IPS DF 4.7 (cell line): Measurements from ENCODE around the gene B4GALNT2.
"Not testable (repeated sequence)": the region's sequence is repeated elsewhere in the genome, so short reads cannot be mapped to it uniquely, and the experiment has no call there.

ENCODE experiments used
- DNase-seq: peaks from one replicate; pipeline ENCODE4 v3.0.0-alpha.2; 2013; ENCODE audit warnings: low spot score; ENCODE audit errors: extremely low read depth

Gene B4GALNT2, protein sequence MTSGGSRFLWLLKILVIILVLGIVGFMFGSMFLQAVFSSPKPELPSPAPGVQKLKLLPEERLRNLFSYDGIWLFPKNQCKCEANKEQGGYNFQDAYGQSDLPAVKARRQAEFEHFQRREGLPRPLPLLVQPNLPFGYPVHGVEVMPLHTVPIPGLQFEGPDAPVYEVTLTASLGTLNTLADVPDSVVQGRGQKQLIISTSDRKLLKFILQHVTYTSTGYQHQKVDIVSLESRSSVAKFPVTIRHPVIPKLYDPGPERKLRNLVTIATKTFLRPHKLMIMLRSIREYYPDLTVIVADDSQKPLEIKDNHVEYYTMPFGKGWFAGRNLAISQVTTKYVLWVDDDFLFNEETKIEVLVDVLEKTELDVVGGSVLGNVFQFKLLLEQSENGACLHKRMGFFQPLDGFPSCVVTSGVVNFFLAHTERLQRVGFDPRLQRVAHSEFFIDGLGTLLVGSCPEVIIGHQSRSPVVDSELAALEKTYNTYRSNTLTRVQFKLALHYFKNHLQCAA

GRCh38 chr17:49132699-49133364 lies at the start of gene B4GALNT2:
Gene B4GALNT2, plus strand, starts transcription at chr17:49132769. Its CDS starts 24 bp downstream, at chr17:49132793.
- no peak for DNase-seq

- not testable (repeated sequence) for DNase-seq
These were observed 47.5 kb upstream of the B4GALNT2 start for GRCh38 chr17:49085046-49085445.

DNA sequence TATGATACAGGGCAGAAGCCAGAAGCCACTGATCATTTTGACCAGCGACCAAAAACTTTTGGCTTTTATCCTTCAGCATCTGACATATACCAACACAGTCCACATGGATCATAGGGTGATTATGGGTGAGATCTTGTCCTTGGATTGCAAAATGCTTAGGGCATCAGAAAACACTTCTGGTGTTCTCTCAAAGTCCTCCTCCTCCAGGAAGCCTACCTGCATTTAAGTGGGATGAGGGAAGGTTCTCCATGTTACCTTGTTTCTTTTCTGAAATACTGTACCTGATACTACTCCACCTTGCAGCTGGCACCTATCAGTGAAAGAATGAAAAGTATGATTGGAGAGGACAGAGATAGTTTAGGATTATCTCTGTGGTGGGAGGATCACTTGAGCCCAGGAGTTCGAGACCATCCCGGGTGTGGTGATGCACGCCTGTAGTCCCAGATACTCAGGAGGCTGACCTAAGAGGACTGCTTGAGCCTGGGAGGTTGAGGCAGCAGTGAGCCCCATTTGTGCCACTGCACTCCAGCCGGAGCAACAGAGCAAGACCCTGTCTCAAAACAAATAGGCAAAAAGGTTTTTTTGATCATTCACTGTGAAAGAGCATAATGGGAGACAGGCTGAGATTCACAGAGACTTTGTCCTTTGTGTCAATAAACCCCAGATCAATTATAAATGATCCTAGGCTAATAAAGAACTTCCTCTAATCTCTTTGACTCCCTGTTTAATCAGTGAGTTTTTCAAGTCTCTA lies 46.8 kb upstream of the B4GALNT2 start:
- DNase-seq = no peak

DNA sequence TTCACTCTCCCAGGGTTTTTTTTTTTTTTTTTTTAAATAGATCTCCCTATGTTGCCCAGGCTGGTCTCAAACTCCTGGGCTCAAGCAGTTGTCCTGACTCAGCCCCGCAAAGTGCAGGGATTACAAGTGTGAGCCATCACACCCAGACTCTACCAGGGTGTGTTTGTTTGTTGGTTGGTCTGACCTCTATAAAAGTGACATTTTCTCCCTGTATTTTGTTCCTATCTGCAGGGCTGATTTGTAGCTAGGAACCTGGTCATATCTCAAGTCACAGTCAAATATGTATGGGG lies 46.3 kb upstream of the B4GALNT2 start:
- no peak for DNase-seq

- DNase-seq = no peak
These were observed 45.9 kb upstream of the B4GALNT2 start for GRCh38 chr17:49086649-49087048.

DNA sequence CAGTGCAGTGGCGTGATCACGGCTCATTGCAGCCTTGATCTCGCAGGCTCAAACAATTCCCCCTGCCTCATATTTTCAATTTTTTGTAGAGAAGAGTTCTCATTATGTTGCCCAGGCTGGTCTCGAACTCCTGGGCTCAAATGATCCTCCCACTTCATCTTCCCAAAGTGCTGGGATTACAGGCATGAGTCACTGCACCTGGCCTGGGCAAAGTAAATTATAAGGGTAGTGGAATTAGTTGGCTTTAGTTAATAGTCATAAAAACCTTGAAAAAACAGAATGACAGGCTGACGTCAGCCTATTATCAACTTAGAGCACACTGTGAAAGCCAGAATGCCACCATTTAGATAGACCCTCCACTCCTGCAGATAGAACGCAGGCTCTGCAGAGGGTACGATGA lies 43.5 kb upstream of the B4GALNT2 start:
- DNase-seq = no peak

- DNase-seq = no peak
These were observed 41.5 kb upstream of the B4GALNT2 start for GRCh38 chr17:49090878-49091594.

DNA sequence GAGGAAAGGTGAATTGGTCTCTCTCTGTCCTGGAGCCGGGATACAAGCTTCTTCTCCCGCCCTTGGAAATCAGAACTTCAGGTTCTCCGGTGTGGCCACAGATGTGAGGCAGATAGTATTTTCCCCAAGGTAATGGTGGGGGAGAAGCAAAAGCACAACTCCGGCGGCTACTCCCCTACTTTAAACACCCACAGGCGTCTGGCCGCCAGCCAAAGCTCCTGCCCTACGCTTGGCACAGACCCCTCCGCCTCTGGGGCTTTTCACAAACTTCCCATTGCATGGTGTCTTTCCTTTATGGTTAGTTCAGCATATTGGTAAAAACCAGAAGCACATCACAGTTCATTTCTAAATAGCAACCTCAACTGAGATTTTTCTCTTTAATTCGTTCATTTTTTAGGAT lies 39.4 kb upstream of the B4GALNT2 start:
- DNase-seq = no peak

- no peak for DNase-seq
These were observed 32.0 kb upstream of the B4GALNT2 start for GRCh38 chr17:49100601-49101000.

DNA sequence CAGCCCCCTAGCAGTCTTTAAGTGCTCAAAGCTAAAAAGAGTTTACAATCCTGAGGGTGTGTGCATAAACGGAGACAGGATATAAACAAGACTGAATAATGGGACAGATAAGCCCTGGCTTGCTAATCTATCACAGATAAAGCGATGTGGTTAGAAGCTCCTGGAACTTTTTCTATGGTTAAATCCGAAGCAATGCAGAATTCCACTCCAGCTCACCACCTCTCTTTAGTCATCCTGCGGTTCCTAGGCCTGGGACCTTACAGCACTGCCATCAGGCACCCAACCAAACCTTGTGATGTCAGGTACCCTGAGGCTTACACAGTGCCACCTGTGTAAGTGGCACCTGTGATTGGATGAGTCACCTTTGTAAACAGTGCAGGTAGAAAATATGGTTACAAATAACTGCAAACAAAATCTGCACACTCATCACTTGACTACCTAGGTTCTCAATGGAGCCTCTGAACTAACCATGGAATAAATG lies 31.5 kb upstream of the B4GALNT2 start:
- no peak for DNase-seq

DNA sequence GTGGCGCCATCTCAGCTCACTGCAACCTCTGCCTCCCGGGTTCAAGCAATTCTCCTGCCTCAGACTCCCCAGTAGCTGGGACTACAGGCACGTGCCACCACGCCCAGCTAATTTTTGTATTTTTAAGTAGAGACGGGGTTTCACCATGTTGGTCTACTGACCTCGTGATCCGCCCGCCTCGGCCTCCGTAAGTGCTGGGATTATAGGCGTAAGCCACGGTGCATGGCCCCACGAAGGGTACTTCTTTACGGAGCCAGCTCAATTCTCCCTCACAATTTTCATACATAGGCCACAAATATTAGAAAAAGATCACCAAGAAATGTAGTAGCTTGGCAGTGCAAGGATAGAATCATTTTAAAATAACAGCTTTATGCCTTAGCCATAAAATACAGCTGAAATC lies 29.2 kb upstream of the B4GALNT2 start:
- not testable (repeated sequence) for DNase-seq

DNA sequence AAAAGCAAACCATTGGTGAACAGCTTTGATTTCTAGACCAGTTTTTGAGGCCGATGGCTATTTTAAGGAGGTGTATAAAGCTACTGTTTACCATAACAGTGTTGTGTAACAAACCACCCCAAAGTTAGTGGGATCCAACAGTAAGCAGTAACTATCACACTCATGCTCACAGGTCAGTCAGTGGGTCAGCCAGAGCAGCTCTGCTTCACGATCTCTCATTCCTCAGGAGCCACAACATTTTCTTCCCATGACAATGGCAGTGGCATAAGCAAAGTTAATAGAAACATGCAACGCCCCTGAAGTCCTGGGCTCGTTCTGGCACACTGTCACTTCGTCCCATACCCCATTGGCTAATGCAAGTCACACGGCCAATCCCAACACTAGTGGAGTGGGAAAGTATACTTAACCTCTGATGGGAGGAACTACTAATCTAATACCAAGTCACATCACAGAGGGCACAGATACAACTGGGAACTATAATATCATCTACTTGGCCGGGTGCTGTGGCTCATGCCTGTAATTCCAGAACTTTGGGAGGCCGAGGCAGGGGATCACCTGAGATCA lies 28.0 kb upstream of the B4GALNT2 start:
- DNase-seq = no peak

- no peak for DNase-seq
These were observed 26.0 kb upstream of the B4GALNT2 start for GRCh38 chr17:49106321-49107210.

- DNase-seq = no peak
These were observed 25.4 kb upstream of the B4GALNT2 start for GRCh38 chr17:49107211-49107557.

DNA sequence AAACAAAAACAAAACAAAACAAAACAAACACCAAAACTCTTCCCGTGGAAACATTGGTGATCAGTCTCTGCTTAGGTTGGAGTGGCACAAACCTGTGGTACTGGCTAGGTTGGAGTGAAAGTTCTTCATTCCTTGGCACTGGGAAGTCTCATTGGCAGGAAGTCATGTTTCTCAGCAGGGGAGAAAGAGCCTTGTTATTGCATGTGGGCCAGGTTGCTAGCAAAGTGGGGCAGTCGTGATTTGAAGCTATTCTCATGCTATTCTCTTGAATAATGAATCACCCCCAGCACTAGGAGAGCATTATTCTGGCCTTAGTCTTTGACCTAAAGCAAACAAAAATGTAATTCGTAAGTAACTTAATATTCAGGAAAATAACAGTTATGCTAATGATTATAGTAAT lies 24.3 kb upstream of the B4GALNT2 start:
- no peak for DNase-seq

- DNase-seq = no peak
These were observed 22.1 kb upstream of the B4GALNT2 start for GRCh38 chr17:49110509-49110908.

GRCh38 chr17:49111934-49112333 lies 20.6 kb upstream of the B4GALNT2 start:
- no peak for DNase-seq

- DNase-seq = no peak
These were observed 19.6 kb upstream of the B4GALNT2 start for GRCh38 chr17:49112936-49113335.

GRCh38 chr17:49114703-49115102 lies 17.9 kb upstream of the B4GALNT2 start:
- DNase-seq = no peak

DNA sequence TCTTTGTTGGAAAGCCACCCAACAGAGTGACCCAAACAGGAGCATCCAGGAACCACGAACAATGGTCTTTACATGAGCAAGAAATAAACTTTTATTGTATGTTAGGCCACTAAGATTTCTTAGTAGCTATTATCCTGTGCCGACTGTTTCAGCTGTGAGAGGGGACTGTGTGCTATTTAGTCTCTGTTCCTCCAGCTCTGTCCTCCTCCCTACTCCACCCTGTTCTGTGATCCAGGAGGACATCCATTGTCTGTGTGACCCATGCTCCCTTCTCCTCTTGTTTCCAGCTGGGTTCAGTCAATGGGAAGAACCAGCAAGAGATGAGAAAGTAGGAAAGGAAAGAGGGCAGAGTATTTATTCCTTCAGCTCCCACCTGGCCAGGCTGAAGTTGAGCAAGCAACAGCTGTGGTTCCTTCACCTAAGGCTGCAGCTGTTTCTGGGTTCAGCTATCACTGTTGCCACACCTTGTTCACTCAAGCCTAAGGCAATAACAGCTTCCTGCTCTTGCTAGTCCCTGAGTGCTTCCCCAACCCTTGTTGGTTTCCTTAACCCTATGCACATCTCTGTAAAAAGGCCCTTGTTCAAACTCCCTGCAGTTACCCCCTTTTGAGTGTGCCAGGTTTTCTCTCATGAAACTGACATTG lies 14.9 kb upstream of the B4GALNT2 start:
- DNase-seq = no peak
